Fibroblast of villous mesenchyme (primary cell): ENCODE measurements around the gene UNK. TPM values are rescaled to one million over a fixed set of nuclear protein-coding genes. Genes with fewer than 3 reads are reported as not detected.
A peak's percentile ranks its signal among the peaks of the same experiment; 100 is the strongest.

Experiments used
- DNase-seq: peaks from one replicate; pipeline ENCODE4 v3.0.0-alpha.2; 2010; ENCODE audit warnings: low read depth
- H3K4me3 ChIP-seq: 2 replicates; pipeline ENCODE4 v1.5.1; 2011; ENCODE audit warnings: low read depth, mild to moderate bottlenecking, low read length
- CTCF ChIP-seq: IDR thresholded peaks from 2 replicates; pipeline ENCODE4 v1.5.1; 2012; ENCODE audit warnings: low read depth, mild to moderate bottlenecking, low read length; ENCODE audit not compliant: insufficient read depth
- total RNA-seq: library from RNA; depleted of rRNA; stranded (reverse); fragments of >200 nt; gene quantifications from 2 replicates; pipeline ENCODE4 v1.2.3, GENCODE V29; 2012

The UNK gene
- total RNA-seq, 1 donor, result 19.9 TPM

GRCh38 chr17:75842963-75843576 is 58.5 kb downstream of the UNK start:
- TF ChIP-seq CTCF, result no peak
- no peak overlapping the region for H3K4me3 ChIP-seq
- DNase-seq, result no peak

DNA sequence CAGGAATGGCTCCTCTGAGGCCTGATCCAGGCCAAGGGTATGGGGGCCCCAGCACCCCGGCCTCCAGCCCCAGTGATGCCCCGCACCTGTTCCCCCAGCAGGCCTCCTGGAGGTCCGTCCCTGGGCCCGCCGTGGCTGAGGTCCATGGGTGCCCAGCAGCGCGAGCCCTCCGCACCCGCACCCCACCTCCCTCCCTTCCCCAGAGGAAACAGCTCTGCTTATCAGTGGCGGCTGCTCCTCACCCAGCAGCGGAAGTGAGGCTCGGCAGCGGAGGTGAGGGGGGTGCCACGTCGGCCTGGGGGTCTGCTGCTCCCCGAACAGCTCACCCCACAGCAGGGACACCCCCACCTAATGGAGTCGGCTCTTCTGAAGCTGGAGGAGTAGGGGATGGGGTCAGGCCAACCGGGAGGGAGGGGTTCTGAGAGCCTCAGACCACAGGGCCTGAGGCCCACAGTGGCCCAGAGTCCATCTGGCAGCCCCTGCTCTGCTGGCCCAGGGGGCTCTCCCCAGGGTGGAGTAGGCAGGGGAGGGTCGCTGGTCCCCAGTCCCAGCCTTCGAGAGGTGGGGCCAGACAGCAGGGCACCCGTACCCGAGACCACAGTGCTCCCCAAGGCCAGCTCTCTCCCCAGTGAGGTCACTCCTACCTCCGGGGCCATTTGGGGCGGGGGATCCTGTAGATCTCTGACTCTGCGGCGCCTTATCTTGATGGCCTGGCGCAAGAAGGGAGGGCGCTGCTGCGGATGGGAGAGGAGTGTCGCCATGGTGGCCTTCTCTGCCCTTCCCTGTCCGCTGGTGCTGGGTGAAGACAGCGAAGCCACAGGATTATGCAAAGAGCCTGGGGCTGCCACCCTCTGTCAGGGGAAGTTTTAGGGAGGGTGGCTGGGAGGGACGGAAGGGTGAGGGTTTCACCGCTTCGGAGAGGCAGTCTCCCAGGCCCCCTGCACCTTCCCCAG is 59.2 kb downstream of the UNK start, which contains the start of gene UNC13D:
Gene UNC13D (minus strand): TSS at position 828 of the 953 bp plus-strand sequence. CDS start 67 bp downstream, at position 761.
- no peak for TF ChIP-seq CTCF
- DNase-seq, result peak; percentile 25
- peak within 1 kb of the TSS; percentile 32 for H3K4me3 ChIP-seq

DNA sequence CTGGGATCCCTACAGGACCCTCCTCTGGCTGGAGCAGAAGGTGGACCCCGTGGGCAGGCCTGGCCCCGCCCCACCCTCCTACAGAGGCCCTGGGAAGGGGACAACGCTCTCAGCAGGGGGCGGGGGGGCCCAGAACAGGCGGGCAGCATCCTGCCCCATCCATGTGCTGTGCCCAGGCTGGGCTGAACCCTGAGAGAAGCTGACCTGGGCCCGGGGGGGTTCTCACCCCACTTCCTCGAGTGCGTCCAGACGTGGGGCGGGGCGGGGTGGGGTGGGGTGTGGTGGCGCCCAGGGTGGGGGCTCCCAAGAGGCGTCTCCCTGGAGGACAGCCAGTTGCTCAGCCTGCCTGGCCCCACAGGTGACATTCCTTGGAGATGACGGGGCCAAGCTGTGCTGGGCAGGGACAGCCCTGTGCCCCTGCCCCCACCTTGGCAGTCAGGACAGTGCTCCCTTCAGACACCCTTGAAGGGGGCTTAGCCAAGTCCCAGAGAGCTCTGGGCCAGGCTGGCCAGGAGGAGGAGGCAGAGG is 60.0 kb downstream of the UNK start:
- DNase-seq, result no peak
- no peak for TF ChIP-seq CTCF
- H3K4me3 ChIP-seq, result peak overlapping the region; percentile 32

- no peak overlapping the region for H3K4me3 ChIP-seq
- TF ChIP-seq CTCF, result peak; percentile 81
- DNase-seq, result peak; percentile 65
Measured at GRCh38 chr17:75845058-75845711, 60.6 kb downstream of the UNK start.

DNA sequence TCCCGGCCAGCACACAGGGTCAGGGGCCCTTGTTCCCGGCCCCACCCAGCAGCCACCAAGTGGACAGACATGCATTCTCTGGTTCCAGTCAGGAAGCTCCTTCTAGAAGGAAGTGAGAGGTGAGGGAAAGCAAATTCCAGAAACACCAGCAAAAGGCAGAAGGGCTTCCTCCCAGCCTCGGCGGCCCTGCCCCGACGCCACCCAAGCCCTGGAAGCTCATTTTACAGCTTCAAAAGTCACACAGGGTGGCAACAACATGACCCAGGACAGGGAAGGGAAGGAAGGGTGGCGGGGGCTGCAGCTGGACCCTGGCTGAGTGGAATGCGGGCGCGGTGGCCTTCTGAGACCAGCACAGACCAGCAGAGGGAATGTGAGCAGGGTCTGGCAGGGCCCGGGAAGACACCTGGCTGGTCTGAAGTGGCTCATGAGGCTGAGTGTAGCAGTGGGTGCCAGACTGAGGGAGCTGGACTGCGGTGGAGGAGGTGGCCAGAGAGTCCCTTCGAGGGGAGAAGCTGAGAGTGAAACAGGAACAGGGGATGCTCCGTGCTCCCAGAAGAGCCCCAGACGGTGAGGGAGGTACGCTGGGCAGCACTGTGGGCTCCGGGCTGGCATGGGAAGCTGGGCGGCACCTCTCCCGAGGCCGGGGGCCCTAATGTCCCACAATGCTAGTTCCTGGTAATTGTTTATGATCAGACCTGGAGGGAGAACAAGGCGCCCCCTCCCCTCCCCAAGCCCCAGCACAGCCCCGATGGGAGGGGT is 61.5 kb downstream of the UNK start:
- no peak overlapping the region for H3K4me3 ChIP-seq
- TF ChIP-seq CTCF, result no peak
- no peak for DNase-seq
